Measurements from ENCODE around the gene ZNF709.
A peak's percentile ranks its signal among the peaks of the same experiment; 100 is the strongest.
"Not testable (repeated sequence)": the region's sequence is repeated elsewhere in the genome, so short reads cannot be mapped to it uniquely, and the experiment has no call there.

ZNF709 gene

GRCh38 chr19:12482509-12482886, 2.1 kb downstream of the ZNF709 start:
- ATAC-seq (replicated peaks) (peak; percentile 29 to 31), DNase-seq (no peak)
- H3K36me3 Mint-ChIP-seq, result peaks cover 0 to 3% of the 10 kb centered on the region in 2 donors
- no peaks in the 10 kb centered on the region for H3K27me3 Mint-ChIP-seq
- peak overlapping the region; percentile 35 to 62 for H3K4me3 Mint-ChIP-seq
- H3K4me1 Mint-ChIP-seq, result peaks cover 27 to 51% of the 10 kb centered on the region in 2 donors
- peak overlapping the region; percentile 75 for H3K27ac Mint-ChIP-seq
- no peaks in the 10 kb centered on the region for H3K9me3 Mint-ChIP-seq

GRCh38 chr19:12481781-12482508, 2.7 kb downstream of the ZNF709 start:
- Mint-ChIP-seq H3K4me1 (peaks cover 27 to 51% of the 10 kb centered on the region in 2 donors), H3K27ac (peak overlapping the region; percentile 75)
- DNase-seq, result no peak

GRCh38 chr19:12478234-12478941, 6.2 kb downstream of the ZNF709 start:
- Mint-ChIP-seq H3K36me3 (peaks cover 0 to 7% of the 10 kb centered on the region in 2 donors), H3K4me3 (no peak overlapping the region), H3K9me3 (no peaks in the 10 kb centered on the region), H3K27me3 (no peaks in the 10 kb centered on the region), H3K27ac (no peak overlapping the region), H3K4me1 (peaks cover 24 to 31% of the 10 kb centered on the region in 2 donors)
- DNase-seq (no peak), ATAC-seq (replicated peaks) (no peak)

More at GRCh38 chr19:12481781-12482508, 2.7 kb downstream of the ZNF709 start:
- ATAC-seq (replicated peaks), result peak in 1 of 2 donors; percentile 15
- Mint-ChIP-seq H3K36me3 (peaks cover 0 to 3% of the 10 kb centered on the region in 2 donors), H3K4me3 (peak overlapping the region; percentile 35 to 71), H3K27me3 (no peaks in the 10 kb centered on the region), H3K9me3 (no peaks in the 10 kb centered on the region)

- H3K9me3 Mint-ChIP-seq, result peaks cover 10 to 15% of the 10 kb centered on the region in 2 donors
Measured at GRCh38 chr19:12467651-12468050, 17.0 kb downstream of the ZNF709 start.

GRCh38 chr19:12465211-12465610, 19.4 kb downstream of the ZNF709 start:
- Mint-ChIP-seq H3K36me3 (peaks cover 52 to 53% of the 10 kb centered on the region in 2 donors), H3K4me1 (no peaks in the 10 kb centered on the region), H3K27ac (no peak overlapping the region), H3K27me3 (no peaks in the 10 kb centered on the region), H3K9me3 (peaks cover 12 to 15% of the 10 kb centered on the region in 2 donors), H3K4me3 (no peak overlapping the region)
- DNase-seq (no peak), ATAC-seq (replicated peaks) (no peak)

More at GRCh38 chr19:12467651-12468050, 17.0 kb downstream of the ZNF709 start:
- peaks cover 45 to 48% of the 10 kb centered on the region in 2 donors for H3K36me3 Mint-ChIP-seq
- not testable (repeated sequence) for H3K27ac Mint-ChIP-seq; ATAC-seq (replicated peaks); H3K4me3 Mint-ChIP-seq; H3K27me3 Mint-ChIP-seq; DNase-seq; H3K4me1 Mint-ChIP-seq

GRCh38 chr19:12464769-12465168, 19.8 kb downstream of the ZNF709 start:
- H3K4me3 Mint-ChIP-seq, result no peak overlapping the region
- H3K27ac Mint-ChIP-seq, result no peak overlapping the region
- no peaks in the 10 kb centered on the region for H3K4me1 Mint-ChIP-seq
- peaks cover 48% of the 10 kb centered on the region in 2 donors for H3K36me3 Mint-ChIP-seq
- ATAC-seq (replicated peaks) (no peak), DNase-seq (no peak)
- H3K9me3 Mint-ChIP-seq, result peaks cover 12 to 15% of the 10 kb centered on the region in 2 donors
- no peaks in the 10 kb centered on the region for H3K27me3 Mint-ChIP-seq

GRCh38 chr19:12464139-12464538, 20.5 kb downstream of the ZNF709 start:
- ATAC-seq (replicated peaks); H3K27me3 Mint-ChIP-seq; H3K4me1 Mint-ChIP-seq; DNase-seq; H3K27ac Mint-ChIP-seq; H3K4me3 Mint-ChIP-seq: not testable (repeated sequence)
- Mint-ChIP-seq H3K9me3 (peaks cover 15 to 17% of the 10 kb centered on the region in 2 donors), H3K36me3 (peaks cover 49 to 52% of the 10 kb centered on the region in 2 donors)

- Mint-ChIP-seq H3K27me3 (no peaks in the 10 kb centered on the region), H3K9me3 (peaks cover 12 to 22% of the 10 kb centered on the region in 2 donors), H3K4me1 (peaks cover 5 to 12% of the 10 kb centered on the region in 2 donors), H3K36me3 (peaks cover 38 to 41% of the 10 kb centered on the region in 2 donors), H3K4me3 (no peak overlapping the region), H3K27ac (no peak overlapping the region)
- ATAC-seq (replicated peaks) (no peak), DNase-seq (no peak)
Measured at GRCh38 chr19:12453495-12453894, 31.1 kb downstream of the ZNF709 start.

GRCh38 chr19:12450844-12451243, 33.8 kb downstream of the ZNF709 start:
- peaks cover 28 to 31% of the 10 kb centered on the region in 2 donors for H3K36me3 Mint-ChIP-seq
- DNase-seq (no peak), ATAC-seq (replicated peaks) (no peak)
- H3K27me3 Mint-ChIP-seq, result no peaks in the 10 kb centered on the region
- H3K27ac Mint-ChIP-seq, result no peak overlapping the region
- no peak overlapping the region for H3K4me3 Mint-ChIP-seq
- H3K4me1 Mint-ChIP-seq, result peaks cover 5 to 12% of the 10 kb centered on the region in 2 donors
- H3K9me3 Mint-ChIP-seq, result peaks cover 14 to 16% of the 10 kb centered on the region in 2 donors

GRCh38 chr19:12448808-12449207, 35.8 kb downstream of the ZNF709 start:
- no peaks in the 10 kb centered on the region for H3K27me3 Mint-ChIP-seq
- no peak overlapping the region for H3K4me3 Mint-ChIP-seq
- ATAC-seq (replicated peaks), result no peak
- no peak overlapping the region for H3K27ac Mint-ChIP-seq
- peaks cover 21 to 22% of the 10 kb centered on the region in 2 donors for H3K9me3 Mint-ChIP-seq
- peaks cover 32 to 36% of the 10 kb centered on the region in 2 donors for H3K36me3 Mint-ChIP-seq
- DNase-seq, result no peak
- peaks cover 2 to 6% of the 10 kb centered on the region in 2 donors for H3K4me1 Mint-ChIP-seq

- peak; percentile 93 to 94 for ATAC-seq (replicated peaks)
- Mint-ChIP-seq H3K36me3 (peaks cover 19 to 41% of the 10 kb centered on the region in 2 donors), H3K4me1 (peaks cover 9 to 49% of the 10 kb centered on the region in 2 donors), H3K9me3 (peaks cover 15% of the 10 kb centered on the region in 2 donors), H3K27me3 (no peaks in the 10 kb centered on the region), H3K4me3 (peak within 1 kb of the TSS; percentile 100), H3K27ac (peak within 1 kb of the TSS; percentile 99)
- peak; percentile 99 for DNase-seq
Measured at GRCh38 chr19:12440541-12441316, 43.9 kb downstream of the ZNF709 start, which contains the start of gene ZNF443. Gene ZNF443, minus strand, starts transcription at chr19:12441021. Its CDS starts 107 bp downstream, at chr19:12440914.

- H3K27me3 Mint-ChIP-seq, result not testable (repeated sequence)
- H3K36me3 Mint-ChIP-seq, result peaks cover 23 to 44% of the 10 kb centered on the region in 2 donors
- H3K9me3 Mint-ChIP-seq, result peaks cover 13 to 14% of the 10 kb centered on the region in 2 donors
- ATAC-seq (replicated peaks) (peak; percentile 61 to 63), DNase-seq (peak; percentile 67)
- H3K4me3 Mint-ChIP-seq, result peak overlapping the region; percentile 100
- H3K4me1 Mint-ChIP-seq, result peaks cover 12 to 52% of the 10 kb centered on the region in 2 donors
- H3K27ac Mint-ChIP-seq, result peak overlapping the region; percentile 98
Measured at GRCh38 chr19:12439686-12440540, 44.7 kb downstream of the ZNF709 start.

GRCh38 chr19:12430726-12431299, 53.8 kb downstream of the ZNF709 start:
- Mint-ChIP-seq H3K4me1 (peaks cover 3 to 14% of the 10 kb centered on the region in 2 donors), H3K9me3 (peaks cover 12 to 13% of the 10 kb centered on the region in 2 donors), H3K36me3 (peaks cover 49 to 74% of the 10 kb centered on the region in 2 donors)
- ATAC-seq (replicated peaks); DNase-seq; H3K27ac Mint-ChIP-seq; H3K27me3 Mint-ChIP-seq; H3K4me3 Mint-ChIP-seq: not testable (repeated sequence)

Measured in stimulated activated naive B cell treated with anti-CD40 and anti-IgM and Interleukin-4, amounts not matched to agents 10 μg/mL and 1 μg/mL and 100 μg/mL, for 72 hours (primary cell).